ENCODE measurements around the gene PIP4P1.

DNA sequence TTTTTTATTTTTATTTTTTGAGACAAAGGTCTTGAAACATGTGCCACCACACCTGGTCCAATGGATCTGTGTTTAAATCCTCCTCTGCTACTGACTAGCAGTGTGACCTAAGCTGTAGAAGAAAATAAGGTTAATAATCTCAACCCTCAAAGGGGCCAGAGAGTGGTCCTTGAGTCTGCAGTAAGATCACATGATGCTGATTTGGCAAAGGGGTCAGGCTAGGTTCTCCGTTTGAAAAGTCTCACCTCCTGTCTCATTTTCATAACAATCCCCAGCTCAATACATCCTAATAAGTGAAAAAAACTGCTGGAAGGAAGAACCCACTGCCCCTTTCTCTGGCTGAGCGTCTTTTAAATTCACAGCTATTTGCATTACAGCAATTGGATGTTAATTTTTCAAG is 40.0 kb downstream of the PIP4P1 start:
- TF ChIP-seq, protein P1, sequence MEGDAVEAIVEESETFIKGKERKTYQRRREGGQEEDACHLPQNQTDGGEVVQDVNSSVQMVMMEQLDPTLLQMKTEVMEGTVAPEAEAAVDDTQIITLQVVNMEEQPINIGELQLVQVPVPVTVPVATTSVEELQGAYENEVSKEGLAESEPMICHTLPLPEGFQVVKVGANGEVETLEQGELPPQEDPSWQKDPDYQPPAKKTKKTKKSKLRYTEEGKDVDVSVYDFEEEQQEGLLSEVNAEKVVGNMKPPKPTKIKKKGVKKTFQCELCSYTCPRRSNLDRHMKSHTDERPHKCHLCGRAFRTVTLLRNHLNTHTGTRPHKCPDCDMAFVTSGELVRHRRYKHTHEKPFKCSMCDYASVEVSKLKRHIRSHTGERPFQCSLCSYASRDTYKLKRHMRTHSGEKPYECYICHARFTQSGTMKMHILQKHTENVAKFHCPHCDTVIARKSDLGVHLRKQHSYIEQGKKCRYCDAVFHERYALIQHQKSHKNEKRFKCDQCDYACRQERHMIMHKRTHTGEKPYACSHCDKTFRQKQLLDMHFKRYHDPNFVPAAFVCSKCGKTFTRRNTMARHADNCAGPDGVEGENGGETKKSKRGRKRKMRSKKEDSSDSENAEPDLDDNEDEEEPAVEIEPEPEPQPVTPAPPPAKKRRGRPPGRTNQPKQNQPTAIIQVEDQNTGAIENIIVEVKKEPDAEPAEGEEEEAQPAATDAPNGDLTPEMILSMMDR (IDR thresholded peaks at IDR 0.05; ENCODE audit: control extremely low read depth in 1 of 3, insufficient read depth in 1 of 3, low read depth in 1 of 3, low read length in 3 of 3) = no peak
- TF ChIP-seq KDM4A (IDR thresholded peaks at IDR 0.05; ENCODE audit: low read depth, low read length, severe bottlenecking) (no peak), BCL11A (IDR thresholded peaks at IDR 0.05; ENCODE audit: low read depth in 2 of 2, low read length in 2 of 2) (no peak), KDM5A (IDR thresholded peaks at IDR 0.05; ENCODE audit: low read length) (no peak), PHF8 (conservative IDR thresholded peaks at IDR 0.05; ENCODE audit: low read depth, low read length) (no peak)
